ENCODE data around the gene EYA2.

DNA sequence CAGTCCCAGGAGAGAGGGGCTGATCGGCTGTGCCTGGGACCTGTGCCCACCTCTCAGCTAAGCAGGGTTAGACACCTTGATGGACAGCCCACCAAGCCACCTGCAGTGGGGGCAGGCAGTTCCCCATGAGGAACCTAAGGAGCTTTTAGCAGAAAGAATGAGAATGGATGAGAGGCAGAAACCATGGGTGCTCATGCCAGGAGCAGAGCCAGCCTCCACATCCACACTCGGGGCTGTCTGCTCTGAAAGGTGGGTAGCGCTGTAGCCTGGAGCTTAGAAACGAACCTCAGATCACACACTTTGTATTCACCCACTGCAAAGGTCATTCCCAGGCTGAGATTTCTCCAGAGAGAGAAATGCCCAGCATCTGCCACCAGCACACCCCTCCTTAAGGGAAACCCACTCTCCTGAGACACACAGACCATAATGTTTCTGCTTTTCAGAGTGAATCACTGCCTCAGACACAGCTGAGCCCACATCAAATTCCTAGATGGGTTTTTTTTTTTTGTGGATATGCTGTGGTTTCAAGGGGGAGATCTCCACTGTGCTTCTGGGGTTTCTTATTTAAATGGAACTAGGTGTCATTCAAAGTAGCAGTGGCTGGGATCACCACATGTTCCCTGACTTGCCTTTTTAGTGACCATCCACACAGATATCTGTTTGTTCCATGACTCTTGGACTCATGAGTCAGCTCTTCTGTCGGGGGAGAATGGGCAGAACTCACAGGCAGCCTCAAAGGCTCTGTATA lies 218.9 kb downstream of the EYA2 start:
- TF ChIP-seq, protein P1, sequence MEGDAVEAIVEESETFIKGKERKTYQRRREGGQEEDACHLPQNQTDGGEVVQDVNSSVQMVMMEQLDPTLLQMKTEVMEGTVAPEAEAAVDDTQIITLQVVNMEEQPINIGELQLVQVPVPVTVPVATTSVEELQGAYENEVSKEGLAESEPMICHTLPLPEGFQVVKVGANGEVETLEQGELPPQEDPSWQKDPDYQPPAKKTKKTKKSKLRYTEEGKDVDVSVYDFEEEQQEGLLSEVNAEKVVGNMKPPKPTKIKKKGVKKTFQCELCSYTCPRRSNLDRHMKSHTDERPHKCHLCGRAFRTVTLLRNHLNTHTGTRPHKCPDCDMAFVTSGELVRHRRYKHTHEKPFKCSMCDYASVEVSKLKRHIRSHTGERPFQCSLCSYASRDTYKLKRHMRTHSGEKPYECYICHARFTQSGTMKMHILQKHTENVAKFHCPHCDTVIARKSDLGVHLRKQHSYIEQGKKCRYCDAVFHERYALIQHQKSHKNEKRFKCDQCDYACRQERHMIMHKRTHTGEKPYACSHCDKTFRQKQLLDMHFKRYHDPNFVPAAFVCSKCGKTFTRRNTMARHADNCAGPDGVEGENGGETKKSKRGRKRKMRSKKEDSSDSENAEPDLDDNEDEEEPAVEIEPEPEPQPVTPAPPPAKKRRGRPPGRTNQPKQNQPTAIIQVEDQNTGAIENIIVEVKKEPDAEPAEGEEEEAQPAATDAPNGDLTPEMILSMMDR (IDR thresholded peaks at IDR 0.05): no peak
- TF ChIP-seq POLR2A (IDR thresholded peaks at IDR 0.05): no peak

Data from heart left ventricle (tissue), 13 donors.